GM23338 (cell line): Measurements from ENCODE around the gene ZNF526.
A peak's percentile ranks its signal among the peaks of the same experiment; 100 is the strongest.

Source experiments
- CREB1 ChIP-seq: fragments of 250-450 bp; sonication (Bioruptor Pico); IDR thresholded peaks from 2 replicates; pipeline ENCODE4 v1.5.0; 2020; ENCODE audit warnings: low read depth, mild to moderate bottlenecking, moderate library complexity
- EZH2 ChIP-seq: fragments of 200-600 bp; sonication (generic); IDR thresholded peaks from one replicate; pipeline ENCODE4 v1.8.0; 2017; ENCODE audit warnings: antibody characterized with exemption, mild to moderate bottlenecking, low read depth; ENCODE audit not compliant: unreplicated experiment
- EZH2phosphoT487 ChIP-seq: fragments of 200-600 bp; sonication (generic); IDR thresholded peaks from one replicate; pipeline ENCODE4 v1.8.1; 2018; ENCODE audit warnings: antibody characterized with exemption; ENCODE audit not compliant: unreplicated experiment
- JUNB ChIP-seq: IDR thresholded peaks from one replicate; pipeline ENCODE4 v1.6.1; 2016; ENCODE audit warnings: antibody characterized with exemption; ENCODE audit not compliant: unreplicated experiment
- POLR2AphosphoS5 ChIP-seq: IDR thresholded peaks from 2 replicates; pipeline ENCODE4 v1.6.1; 2016; ENCODE audit warnings: antibody characterized with exemption, low read depth
- ZNF114 ChIP-seq: fragments of 250-450 bp; sonication (Bioruptor Pico); IDR thresholded peaks from 2 replicates; pipeline ENCODE4 v1.5.0; 2020; ENCODE audit warnings: mild to moderate bottlenecking, moderate library complexity
- ZNF331 ChIP-seq: fragments of 250-450 bp; sonication (Bioruptor Pico); IDR thresholded peaks from 2 replicates; pipeline ENCODE4 v1.5.0; 2020; ENCODE audit warnings: low read depth, mild to moderate bottlenecking, moderate library complexity
- TF ChIP-seq, protein P1 (sequence below), 2 experiments: fragments of 200-600 bp in 1 of 2; sonication (generic) in 1 of 2; conservative IDR thresholded peaks; 2 replicates each; pipeline versions ENCODE4 v1.5.1 to v1.6.1; 2016 to 2017; ENCODE audit warnings: antibody characterized with exemption in 2 of 2, low read depth in 2 of 2, mild to moderate bottlenecking in 2 of 2, moderate library complexity in 1 of 2
- TF ChIP-seq, protein P2 (sequence below): IDR thresholded peaks from one replicate; pipeline ENCODE4 v1.6.1; 2018; ENCODE audit warnings: antibody characterized with exemption; ENCODE audit not compliant: unreplicated experiment

DNA sequence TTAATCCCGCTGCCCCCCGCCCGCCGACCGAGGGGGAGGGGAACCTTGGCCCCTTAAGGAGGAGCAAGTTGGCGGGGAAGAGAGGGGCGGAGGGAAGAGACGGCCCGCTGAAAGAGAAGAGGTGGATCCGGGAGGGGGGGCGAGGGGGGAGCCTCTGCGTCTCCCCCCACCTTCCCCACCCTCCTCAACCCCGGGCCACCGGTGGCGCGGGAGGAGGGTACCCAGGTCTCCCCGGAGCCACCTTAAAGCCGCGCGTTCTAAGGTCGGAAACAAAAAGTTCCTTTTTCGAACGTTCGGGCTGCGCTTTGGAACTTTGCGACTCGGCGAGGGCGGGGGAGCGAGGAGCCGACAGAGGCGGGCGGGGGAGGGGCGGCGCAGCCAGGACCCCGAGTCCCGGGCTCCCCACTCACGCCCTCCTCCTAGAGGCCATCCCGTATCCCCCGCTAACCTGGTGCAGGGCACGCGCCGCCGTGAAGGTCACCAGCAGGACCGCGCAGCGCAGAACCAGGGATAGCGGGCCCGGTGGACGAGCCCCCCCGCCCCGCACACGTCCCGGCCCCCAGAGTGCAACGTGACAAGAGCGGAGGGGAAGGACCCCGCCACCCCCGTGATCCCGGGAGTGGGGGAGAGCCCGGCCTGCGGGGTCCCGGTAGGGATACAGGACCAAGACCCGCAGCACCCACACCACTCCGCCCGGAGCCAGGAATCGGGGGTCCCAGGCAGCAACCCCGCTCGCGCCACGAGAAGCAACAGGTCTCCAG, 34.2 kb downstream of the ZNF526 start:
- TF ChIP-seq, protein P1, sequence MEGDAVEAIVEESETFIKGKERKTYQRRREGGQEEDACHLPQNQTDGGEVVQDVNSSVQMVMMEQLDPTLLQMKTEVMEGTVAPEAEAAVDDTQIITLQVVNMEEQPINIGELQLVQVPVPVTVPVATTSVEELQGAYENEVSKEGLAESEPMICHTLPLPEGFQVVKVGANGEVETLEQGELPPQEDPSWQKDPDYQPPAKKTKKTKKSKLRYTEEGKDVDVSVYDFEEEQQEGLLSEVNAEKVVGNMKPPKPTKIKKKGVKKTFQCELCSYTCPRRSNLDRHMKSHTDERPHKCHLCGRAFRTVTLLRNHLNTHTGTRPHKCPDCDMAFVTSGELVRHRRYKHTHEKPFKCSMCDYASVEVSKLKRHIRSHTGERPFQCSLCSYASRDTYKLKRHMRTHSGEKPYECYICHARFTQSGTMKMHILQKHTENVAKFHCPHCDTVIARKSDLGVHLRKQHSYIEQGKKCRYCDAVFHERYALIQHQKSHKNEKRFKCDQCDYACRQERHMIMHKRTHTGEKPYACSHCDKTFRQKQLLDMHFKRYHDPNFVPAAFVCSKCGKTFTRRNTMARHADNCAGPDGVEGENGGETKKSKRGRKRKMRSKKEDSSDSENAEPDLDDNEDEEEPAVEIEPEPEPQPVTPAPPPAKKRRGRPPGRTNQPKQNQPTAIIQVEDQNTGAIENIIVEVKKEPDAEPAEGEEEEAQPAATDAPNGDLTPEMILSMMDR (conservative IDR thresholded peaks at IDR 0.05; ENCODE audit: low read depth in 2 of 2): 0 out of 4 replicates have a peak, but pooled peaks of 1 of the 2 experiments have one; percentile 10
- TF ChIP-seq POLR2AphosphoS5 (no peak), ZNF331 (CRISPR knock-in tag) (no peak), EZH2 (no peak), EZH2phosphoT487 (no peak), CREB1 (no peak), JUNB (no peak), ZNF114 (CRISPR knock-in tag) (no peak)
- TF ChIP-seq, protein P2, sequence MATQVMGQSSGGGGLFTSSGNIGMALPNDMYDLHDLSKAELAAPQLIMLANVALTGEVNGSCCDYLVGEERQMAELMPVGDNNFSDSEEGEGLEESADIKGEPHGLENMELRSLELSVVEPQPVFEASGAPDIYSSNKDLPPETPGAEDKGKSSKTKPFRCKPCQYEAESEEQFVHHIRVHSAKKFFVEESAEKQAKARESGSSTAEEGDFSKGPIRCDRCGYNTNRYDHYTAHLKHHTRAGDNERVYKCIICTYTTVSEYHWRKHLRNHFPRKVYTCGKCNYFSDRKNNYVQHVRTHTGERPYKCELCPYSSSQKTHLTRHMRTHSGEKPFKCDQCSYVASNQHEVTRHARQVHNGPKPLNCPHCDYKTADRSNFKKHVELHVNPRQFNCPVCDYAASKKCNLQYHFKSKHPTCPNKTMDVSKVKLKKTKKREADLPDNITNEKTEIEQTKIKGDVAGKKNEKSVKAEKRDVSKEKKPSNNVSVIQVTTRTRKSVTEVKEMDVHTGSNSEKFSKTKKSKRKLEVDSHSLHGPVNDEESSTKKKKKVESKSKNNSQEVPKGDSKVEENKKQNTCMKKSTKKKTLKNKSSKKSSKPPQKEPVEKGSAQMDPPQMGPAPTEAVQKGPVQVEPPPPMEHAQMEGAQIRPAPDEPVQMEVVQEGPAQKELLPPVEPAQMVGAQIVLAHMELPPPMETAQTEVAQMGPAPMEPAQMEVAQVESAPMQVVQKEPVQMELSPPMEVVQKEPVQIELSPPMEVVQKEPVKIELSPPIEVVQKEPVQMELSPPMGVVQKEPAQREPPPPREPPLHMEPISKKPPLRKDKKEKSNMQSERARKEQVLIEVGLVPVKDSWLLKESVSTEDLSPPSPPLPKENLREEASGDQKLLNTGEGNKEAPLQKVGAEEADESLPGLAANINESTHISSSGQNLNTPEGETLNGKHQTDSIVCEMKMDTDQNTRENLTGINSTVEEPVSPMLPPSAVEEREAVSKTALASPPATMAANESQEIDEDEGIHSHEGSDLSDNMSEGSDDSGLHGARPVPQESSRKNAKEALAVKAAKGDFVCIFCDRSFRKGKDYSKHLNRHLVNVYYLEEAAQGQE: no peak
